ENCODE results near the gene NPAS3.

NPAS3 gene

GRCh38 chr14:32940711-32941667 is 2.3 kb downstream of the NPAS3 start:
- peak; percentile 95 for FAIRE-seq

DNA sequence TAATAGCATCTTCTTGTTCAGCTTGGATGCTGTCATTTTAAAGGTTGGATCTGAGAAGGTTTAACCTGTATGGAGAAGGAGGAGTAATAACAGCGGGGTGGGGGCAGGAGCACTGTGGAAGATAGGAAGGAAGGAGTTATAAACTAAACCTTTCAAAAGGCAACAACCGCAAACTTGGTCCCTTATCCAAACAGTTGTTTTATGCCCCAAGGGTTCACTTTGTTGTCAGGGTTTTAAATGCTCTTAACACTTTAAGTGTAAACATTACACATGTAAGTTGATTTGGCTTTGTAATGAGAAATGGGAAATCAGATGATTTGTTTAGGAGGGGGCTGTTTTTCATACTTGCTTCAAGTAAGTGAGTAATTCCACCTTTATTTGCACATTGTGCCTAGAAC is 3.0 kb downstream of the NPAS3 start:
- no peak for FAIRE-seq

- FAIRE-seq, result no peak
These were observed 8.4 kb downstream of the NPAS3 start for GRCh38 chr14:32947081-32947480.

- FAIRE-seq, result no peak
These were observed 9.1 kb downstream of the NPAS3 start for GRCh38 chr14:32947792-32948191.

GRCh38 chr14:32950584-32950983 is 11.9 kb downstream of the NPAS3 start:
- FAIRE-seq, result no peak

DNA sequence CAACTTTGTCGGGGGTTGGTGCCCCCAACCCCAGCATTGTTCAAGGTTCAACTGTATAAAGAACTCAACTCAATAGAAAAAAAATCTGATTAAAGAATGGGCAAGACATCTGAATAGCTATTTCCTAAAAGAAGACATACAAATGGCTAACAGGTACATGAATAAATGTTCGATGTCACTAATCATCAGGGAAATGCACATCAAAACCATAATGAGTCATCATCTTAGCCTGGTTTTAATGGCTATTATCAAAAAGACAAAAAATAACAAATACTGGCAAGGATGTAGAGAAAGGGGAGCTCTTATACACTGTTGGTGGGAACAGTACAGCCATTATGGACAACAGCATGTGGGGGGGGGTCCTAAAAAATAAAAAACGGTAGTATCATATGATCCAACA is 28.7 kb downstream of the NPAS3 start:
- no peak for FAIRE-seq

DNA sequence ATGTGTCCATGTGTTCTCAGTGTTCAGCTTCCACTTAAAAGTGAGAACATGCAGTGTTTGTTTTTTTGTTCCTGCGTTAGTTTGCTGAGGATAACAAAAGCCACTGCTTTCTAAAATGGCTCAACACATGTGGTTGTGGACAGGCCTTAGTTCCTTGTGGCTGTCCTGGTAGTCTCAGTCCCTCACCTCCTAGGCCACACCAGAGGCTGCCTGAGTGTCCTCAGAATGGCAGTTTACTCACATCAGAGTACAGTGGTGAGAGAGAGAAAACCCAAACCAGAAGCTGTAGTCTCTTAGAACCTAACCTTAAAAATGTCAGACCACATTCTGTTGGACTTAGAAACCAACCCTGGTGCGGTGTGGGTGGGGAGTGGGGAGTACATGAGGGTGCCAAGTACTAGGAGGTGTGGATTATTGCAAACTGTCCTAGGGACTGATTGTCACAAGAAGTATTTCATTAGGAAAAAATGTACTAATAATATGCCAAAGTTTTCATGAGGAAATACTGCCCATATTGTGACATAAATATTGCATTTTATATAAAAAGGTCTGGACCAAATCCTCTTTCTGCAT is 30.4 kb downstream of the NPAS3 start:
- no peak for FAIRE-seq

GRCh38 chr14:32977913-32978312 is 39.2 kb downstream of the NPAS3 start:
- no peak for FAIRE-seq

GRCh38 chr14:32978691-32979255 is 40.1 kb downstream of the NPAS3 start:
- no peak for FAIRE-seq

DNA sequence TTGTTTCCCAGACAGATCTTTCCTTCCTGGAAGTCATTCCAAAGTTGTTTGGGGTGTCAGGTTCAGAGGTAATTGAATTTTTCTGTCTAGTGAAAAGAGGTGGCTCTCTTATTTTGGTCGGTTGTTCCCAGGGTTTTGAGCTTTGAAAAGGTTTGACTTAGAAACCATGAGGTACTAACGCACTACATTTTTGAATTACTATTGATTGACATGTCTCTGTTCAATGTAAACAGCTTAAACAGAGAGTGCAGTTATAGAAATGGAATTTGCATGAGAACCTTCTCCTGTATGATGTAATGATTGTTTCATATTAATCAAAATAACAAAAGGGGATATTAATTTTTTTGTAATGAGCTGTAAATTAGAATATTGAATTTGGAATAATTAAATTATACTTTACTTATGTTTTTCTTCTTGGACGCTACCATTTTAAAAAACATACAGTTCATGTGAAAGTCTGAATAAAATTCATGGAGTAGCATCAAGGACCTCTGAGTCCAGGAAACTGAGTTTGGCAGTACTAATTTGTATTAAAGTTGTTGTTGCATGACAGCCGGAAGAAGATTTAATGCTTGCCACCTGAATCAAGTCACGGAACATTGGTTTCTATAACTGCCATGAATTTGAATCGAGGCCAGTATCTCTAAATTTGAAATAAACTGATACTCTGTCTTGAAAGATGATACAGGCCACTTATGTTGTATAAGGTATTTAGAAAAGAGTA is 41.7 kb downstream of the NPAS3 start:
- FAIRE-seq, result no peak

DNA sequence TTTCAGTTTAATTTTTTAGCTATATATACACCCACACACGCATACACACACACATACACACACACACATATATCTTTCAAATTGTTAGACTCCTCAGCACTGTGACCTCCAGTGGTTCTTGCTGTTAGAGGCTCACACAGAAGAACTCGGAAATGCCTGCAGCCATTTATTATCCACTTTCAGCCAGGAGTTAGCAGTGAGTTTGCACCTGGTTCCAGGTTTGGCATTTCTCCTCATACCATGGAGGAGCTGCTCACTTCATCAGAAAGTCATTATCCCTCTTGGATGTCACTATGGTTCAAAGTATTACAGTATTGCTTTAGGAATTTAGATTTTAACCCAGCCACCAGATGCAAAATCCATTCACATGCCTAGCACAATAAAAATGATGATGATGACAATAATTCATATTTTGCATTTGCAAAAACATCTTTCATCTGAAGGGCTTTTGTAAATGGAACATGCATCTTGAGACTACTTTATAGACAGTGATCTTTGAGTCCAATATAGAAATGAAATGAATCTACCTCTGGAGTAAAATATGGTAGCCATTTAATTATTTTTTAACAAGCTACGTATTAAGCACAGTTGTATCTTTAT is 42.3 kb downstream of the NPAS3 start:
- no peak for FAIRE-seq

DNA sequence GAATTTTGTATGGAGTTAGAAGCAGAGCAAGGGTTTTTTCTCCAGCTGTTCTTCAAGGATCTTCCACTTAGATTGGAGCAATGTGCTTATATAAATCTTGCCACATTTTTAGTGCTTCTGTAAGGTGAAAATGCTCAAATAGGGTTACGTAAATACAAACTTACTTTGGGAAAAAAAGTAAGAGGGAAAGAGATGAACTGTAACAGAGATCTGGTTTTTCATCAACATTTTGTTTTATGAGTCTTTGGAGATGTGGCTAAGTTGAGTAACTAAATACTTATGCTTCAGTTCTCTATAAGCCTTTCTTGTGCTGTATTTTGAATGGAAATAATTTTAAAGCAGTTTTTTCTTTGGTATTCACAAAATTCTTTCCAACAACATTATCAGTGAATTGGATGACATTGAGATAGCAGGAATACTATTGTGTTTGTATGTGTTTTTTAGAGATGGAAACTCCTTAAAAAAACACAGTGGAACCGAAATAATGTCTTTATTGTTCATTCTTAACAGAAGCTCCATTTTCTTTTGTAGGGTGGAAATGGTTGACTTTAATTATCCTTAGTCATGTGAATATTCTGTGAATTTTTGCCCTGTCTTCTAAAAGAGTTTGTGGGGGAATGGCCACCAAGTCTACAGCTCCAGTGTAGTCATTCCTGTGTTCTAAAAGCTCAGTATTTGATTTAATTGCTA is 45.7 kb downstream of the NPAS3 start:
- FAIRE-seq, result peak; percentile 94

DNA sequence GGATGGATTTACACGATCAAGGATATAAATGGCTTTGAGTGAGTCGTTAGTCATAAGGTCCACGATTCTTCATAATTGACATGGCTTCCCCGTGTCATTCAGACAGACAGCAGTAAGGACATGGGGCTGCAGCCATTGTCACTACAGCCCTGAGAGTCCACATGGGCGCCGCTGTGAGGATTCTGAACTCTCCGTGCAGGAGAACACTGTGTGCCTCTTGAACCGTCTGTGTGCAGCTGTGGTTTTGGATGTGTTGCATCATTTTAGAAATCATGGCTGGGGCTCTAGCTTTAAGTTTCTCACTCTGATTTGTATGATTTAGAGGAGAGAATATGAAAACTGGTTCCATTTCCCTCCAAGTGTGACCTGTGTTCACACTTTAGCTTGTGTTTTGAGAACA is 47.2 kb downstream of the NPAS3 start:
- no peak for FAIRE-seq

- FAIRE-seq, result no peak
These were observed 48.3 kb downstream of the NPAS3 start for GRCh38 chr14:32986791-32987540.

DNA sequence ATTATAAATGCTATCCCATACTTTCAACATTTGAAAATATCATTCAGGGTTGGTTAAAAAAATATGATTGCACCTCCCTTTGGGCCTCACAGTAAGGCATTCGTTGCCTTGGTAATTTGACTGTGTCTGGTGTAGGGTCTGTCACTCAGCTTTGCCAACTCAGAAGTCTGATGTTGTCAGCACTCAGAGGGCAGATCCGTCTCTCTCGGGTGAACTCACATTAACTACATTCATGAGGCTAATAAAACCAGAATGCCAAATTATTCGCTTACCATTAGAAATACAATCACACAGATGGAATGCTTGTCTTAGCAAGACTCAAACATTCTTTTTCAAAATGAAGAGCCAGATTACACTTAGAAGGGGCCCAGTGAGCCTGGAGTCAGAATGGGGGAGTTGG is 53.0 kb downstream of the NPAS3 start:
- FAIRE-seq, result no peak

GRCh38 chr14:32993921-32994320 is 55.2 kb downstream of the NPAS3 start:
- no peak for FAIRE-seq

- FAIRE-seq, result no peak
These were observed 57.7 kb downstream of the NPAS3 start for GRCh38 chr14:32996343-32996742.

GRCh38 chr14:32998433-32998832 is 59.8 kb downstream of the NPAS3 start:
- FAIRE-seq, result peak; percentile 47

GRCh38 chr14:33009673-33010072 is 71.0 kb downstream of the NPAS3 start:
- FAIRE-seq, result no peak

GRCh38 chr14:33010495-33010894 is 71.8 kb downstream of the NPAS3 start:
- FAIRE-seq, result peak; percentile 19

DNA sequence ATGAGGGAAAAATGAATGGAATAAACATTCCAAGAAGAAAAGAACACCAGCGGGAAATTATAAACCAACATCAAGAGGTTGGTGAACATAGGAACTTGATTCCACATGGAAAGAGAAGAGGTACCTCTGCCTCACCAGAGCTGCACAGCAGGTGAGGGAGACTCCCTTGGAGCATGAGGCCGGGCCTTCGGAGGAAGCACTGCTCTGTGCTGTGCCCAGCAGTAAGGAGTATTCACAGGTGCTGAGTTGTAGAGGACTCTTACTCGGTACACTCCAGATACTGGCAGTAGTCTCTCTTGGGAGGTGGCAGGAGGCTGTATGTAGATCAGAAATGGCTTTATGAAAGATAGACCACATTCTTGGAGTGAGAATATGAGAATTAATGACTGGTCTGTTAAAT is 76.0 kb downstream of the NPAS3 start:
- no peak for FAIRE-seq

DNA sequence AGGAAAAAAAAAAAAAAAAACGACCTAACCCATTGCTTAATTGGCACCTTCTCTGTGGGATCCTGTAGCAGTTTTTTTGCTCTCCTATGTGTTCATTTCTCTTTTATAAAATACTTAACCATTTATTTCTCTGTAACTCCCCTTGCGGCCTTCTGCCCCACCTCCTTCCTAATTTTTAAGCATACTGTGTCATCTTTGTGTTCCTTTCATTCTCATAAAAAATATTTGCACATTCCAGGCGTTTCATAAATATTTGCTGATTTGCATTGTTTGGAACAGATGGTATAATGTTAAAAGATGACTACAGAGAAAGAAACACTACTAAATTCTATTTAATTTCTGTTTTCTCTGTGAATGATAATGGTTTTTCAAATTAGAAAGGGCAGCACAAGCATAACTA is 77.9 kb downstream of the NPAS3 start:
- peak; percentile 55 for FAIRE-seq

Data from A204.1 (cell line).